DMS53 (cell line): ENCODE data around the gene IQCM.

Experiments
- DNase-seq: peaks from one replicate; lab custom pipeline; 2025; lab: John Stamatoyannopoulos, UW

Gene IQCM

DNA sequence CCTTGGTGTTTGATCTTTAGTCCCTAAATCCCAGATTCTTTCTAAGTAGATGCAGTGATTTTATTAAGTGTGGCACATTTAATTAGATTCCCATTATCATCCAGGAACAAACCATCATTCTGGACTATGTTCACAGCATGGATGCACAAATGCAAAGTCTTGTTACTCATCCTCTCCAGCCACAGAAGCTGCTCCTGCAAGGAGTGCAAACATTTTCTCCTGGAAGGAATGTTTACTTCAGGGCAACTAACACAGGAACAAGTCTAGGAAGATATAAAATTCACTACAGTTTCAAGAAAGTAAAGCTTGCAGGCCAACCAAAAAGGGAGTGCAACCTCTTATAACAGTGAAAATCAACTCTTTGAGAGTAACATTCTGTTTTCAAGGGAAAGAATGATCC, 106.0 kb downstream of the IQCM start:
- no peak for DNase-seq

DNA sequence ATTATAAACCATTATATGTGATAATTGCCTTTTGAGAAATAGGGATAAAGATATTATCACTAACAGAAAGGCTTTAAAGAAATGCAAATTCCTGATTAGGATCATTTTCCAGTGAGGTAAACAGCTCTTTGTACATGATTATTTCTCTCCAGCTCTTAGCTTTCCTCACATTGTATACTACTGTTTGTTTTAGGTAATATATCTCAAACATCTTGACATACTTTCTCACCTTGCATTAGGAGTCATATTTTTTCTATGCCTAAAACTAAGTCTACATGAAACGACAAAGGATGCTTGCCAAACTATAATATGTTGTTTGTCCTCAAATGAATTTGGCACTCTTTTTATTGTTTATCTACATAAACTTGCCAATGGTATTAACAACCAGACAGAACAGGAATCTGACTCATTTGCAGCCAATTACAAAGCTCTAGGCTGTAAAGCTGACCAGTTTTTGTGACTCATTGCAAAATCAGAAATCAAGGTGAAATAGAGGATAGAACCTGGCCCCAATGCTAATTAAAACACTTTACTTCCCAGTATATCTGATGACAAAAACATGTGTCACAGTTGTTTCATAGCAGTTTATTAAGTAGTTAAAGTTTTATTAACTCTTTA, 107.0 kb downstream of the IQCM start:
- peak; percentile 43 for DNase-seq

DNA sequence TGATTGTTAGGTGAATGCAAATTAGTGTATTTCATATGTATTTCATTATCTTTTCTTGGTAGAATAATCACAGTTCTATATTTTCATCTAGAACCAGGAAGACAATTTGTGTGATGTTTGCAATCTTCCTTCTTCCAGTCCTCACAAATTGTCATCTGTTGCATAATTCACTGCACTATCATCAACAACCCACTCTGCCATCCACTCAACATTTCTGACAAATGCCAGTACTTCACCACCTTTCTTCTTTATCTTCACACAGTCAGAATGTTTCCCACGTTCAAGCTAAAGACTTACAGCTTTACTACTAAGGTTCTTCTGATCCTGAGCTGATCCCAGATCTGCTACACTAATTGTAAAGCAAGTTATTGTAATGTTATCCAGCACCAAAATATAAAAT, 107.8 kb downstream of the IQCM start:
- no peak for DNase-seq

DNA sequence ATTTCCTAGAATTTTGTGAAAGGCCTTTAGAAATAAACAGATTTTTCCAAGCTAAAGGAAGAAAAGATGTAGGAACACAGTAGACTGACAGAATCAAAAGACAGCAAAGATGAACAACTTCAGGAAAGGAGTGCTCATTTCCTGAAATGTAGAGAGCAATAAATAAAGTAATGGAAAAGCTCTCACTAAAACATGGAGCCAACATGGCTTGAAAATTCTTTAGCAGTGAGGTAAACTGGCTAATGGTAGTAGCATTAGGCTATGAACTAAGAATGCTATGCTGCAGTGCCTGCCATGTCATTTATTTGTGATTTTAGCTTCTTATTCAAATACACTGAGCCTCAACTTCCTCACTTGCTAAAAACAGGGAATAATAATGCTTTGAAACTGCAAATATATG, 108.7 kb downstream of the IQCM start:
- no peak for DNase-seq

DNA sequence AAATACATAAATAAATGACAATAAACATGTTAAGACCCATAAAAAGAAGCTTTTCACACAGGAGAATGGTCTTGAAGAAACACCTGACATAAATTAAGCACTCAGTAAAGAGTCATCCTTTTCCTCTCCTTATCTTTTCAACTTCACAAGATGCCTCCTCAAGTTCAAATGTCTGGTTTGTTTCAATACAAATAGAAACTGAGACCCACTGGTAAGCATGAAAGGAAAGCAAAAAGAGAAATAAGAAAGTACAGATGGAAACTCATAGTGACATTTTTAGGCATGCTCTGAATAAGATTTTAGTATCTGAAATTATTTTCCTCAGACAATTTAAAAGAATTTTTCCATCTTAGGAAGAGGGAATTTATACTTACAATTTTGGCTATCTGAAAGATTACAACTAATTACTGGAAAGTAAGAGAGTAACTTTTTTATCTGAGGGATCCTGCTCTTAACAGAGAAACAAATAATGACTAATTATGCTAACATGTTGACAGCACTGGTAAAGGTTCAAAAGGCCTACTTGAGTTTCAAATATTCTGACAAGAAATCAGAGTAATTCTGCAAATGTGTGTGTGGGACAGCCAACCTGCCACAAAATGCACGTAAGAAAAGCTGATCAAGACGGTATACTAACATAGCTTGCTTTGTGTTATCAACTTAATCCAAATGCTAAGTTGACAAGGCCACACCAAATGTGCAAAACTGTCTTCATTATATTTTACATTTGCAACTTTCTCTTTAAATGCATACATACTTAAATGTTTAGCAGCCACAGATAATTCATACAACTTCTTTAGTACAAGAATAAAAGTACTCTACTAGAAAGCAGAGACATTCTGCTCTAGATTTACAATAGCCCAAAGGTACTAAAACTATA, 113.0 kb downstream of the IQCM start:
- peak; percentile 18 for DNase-seq

DNA sequence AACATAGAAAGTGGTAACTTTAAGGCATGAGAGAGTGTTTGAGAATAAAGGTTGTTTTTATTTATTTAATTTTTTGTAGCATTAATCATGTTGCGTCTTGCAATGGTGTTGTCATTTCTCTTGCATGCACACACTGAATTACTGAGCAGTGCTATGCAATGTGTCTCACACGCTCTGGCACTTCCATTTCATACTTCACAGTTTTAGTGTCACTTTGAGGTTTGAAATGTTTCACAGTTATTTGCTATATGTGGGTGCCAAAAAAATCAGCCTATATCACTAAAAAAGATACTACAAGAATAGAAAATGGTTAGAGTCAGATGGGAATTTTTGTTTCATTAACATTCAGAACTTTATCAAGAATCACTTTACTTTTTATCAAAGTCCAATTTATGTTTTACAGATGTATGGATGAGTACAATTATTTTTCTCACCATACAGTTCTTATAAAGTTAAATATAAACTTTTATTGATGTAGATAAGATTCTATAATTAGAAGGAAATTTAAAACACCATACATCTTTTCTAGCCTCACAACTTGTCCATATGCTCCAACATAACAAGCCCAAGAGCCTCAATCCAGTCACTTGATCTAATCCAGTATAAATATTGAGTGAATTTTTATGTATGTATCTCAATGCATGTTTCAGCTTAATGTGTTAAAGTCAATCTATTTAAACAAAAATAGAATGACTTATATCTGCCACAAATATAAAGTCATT, 114.0 kb downstream of the IQCM start:
- DNase-seq: no peak

DNA sequence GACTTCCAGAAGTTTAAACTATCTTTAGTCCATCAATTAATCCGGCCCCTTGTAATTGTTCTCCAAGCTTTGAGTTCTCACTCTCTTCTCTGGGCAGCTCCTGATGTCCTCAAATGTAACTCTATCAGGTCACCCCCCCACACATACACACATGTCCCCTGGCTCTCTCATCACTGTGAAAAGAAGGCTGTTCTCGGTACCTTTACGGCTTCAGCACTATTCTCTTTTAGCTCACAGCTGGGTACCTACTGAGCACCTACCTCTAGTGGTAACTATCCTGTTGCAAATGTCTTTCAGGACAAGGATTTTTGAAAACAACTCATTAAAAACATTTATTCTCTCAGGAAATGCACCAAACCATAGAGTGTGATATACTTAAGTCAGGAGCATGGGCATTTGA, 115.4 kb downstream of the IQCM start:
- no peak for DNase-seq

DNA sequence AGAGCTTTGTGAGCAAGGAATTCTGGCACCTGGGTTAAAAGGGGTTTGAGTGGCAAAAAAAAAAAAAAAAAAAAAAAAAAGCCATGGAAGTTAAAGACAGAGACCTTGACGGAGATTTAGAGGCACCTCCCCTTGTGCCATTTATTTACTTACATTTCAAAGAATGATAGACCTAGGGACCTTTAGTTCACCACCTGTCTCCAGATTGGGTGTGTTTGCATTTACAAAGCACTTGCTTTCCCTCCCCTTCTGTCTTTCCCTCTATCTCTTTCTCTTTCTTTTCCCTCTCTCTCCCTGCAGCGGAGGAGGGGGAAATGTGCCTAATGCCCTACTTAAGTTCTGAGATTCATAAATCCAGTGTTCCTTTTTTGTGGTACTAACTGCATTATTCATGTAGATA, 116.0 kb downstream of the IQCM start:
- no peak for DNase-seq

DNA sequence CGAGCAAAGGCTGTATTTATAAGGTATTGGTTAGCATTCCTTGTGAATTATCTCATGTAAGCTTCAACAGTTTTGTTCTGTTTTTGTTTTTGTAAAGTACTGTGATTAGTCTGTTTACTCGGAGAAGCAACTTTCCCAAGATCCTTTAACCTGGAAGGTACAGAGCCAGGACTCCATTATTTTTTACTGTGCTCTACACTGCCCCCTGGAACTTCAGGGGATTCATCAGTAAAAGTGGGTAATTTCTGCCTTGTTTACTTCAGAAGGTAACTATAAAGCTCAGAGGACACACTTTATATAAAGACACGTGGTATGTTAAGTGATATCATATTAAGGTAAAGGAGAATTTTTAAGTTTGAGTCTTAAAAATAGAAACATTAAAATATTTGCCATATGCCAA, 124.9 kb downstream of the IQCM start:
- peak; percentile 3 for DNase-seq

DNA sequence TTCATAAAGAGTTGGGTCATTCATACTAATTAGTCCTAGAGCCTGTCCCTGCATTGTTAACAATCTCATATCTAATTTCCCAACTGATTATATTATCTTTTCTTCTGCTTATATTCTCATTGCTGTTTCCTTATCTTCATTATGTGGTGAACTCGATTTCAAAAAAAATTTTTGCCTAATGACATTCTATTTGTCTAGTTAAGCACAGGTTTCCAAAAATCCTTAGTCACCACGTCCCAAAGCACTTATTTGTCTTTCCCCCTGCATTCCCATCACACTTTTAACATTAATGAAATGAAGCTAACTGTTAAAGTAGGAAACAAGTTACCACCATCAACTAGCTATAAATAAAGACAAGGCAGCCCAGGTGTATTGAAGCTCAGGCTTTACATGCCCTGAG, 131.1 kb downstream of the IQCM start:
- DNase-seq: no peak

DNA sequence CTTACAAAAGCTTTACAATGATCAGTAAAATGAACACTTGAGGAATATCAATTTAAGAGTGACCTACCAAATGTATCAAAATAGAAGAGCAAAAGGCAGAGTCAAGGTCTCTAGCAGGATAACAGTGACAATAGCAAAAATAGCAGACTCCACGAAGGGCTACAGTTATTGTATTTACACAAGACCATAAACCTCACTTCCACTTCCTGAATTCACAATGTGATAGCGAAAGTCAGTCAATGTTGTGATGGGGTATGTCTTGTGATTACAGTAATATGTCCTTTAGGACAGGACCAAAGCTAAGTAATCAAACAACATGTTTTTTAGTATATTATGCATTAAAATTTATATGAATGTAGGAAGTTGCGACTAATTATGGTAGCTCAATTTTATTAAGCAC, 139.6 kb downstream of the IQCM start:
- no peak for DNase-seq

DNA sequence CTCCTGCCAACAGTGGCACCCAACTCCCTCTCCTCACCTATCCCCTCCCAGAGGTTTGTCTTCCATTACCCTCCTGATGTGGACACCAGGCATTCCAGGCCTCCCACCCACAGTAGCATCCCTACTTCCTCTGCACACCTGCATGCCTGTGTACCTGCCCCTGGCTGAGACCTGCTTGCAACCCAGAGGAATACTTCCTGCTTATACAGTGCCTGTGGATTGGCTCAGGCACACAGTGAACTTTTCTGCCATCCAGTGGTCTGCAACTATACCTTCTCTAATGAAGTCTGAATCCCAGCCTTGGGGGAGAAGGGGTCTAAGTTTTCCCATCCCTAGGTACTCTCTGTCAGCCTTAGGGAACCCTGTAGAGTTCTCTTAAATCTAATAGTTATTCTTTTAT, 169.9 kb downstream of the IQCM start:
- peak; percentile 9 for DNase-seq

DNA sequence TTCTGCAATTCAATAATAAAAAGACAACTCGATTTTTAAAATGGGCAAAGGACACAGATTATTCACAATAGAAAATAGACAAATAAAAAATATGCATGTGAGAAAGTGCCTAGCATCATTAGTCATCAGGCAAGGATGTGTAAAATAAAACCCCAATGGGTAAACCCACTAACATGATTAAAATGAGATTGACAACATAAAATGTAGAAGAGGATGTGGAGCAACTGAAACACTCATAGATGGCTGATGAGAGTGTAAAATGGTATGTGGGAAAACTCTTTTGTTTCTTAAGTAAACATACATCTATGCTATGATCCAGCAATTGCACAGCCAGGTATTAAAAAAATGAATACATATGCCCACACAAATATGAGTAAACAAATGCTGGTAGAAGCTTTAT, 177.6 kb downstream of the IQCM start:
- no peak for DNase-seq

DNA sequence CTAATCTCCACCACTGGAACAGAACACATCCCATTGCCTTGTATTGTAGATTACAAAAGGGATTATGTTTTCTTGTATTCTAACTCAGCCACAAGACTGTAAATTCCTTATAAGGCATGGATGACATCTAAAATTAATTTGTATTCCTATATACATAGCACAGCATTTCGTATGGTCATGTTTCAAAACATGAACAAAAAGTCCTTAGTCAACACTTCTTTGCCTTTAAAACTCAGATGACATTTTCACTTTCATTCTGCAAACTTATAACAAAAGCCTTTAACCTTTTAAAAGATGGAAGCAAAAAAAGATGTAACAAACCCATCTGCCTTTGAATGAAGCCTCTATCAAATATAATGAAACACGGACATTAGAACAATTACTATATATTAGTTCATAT, 181.3 kb downstream of the IQCM start:
- no peak for DNase-seq

DNA sequence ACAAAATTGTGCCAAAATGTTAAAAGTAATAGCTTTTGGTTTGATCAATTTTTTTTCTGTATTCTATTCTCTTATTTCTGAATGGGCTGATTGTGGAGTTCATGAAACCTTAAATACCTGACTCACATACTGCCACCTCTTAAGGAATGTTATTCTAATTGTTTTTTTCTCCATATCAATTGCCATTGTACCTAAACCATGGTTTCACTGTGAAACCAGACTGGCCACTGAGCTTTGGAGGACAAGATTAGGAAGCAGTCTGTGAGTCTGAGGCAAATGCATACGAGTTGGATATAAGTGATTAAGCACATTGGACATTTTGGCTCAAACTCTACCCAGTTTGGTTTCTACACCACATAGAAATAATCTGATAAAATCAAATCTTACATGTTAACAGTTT, 184.0 kb downstream of the IQCM start:
- no peak for DNase-seq

DNA sequence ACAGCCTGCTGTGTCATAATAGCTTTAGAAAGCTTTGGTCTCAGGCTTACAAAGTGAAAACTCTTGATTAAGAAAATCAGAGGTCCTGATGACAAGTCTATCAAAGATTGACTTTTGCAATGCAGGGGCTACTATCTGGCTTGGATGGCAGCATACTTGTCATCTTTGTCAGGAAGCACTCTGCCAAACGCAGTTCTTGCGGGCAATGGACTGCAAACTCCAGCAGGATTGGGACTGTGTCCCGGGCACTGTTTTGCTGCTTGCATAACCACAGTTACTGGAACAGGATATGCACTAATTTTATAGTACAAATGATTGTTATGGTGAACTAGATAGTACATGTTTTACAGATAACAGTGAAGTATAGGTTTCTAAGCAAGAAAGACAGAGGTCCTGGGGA, 185.6 kb downstream of the IQCM start:
- no peak for DNase-seq

DNA sequence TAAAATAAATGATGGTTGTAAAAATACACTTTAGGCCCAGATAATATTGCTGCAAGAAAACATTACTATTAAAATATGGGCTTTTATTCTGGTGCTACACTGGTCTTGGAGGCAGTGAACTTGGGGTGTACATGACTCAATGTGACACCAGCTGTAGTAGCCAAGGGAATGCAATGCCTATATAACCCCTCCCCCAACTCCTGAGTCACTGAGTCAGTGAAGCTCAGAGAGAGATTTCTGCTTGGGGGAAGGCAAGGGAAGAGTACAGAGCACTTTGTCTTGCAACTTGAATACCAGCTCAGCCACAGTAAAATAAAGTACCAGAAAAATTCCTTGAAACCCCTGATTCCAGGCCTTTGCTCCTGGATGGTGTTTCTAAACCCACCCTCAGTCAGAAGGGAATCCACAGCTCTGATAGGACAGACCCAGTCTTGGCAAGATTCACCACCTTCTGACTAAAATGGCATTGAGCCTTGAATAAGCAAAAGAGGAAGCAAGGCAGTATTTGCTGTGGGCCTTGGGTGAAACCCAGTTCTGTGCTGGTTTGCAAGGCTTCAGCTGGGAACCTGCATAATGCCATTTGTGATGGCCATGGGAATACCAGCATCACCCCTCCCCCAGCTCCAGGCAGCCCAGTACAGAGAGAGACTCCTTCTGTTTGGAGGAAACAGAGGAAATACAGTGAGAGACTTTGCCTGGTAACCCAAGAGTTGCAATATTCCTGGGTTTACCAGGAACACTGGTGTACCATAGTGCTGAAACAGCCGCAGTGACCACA, 209.9 kb downstream of the IQCM start:
- peak; percentile 5 for DNase-seq

DNA sequence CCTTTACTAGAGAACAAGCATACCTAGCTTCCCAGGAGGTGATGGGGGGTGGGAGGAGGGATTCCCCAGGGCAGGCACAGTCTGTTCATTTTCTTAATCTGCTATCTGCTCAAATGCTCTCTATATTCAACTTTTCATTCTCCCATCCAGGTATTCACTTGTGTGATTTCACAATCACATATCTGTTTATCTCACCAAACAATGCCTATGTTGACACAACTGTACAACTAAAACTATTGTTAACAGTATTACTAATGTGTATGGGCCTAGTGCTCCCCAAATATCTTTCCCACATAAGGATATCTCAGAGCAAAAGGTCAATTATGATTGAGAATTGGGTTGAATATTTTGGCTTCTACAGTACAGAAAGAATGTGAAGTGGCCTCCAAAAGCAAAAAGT, 210.8 kb downstream of the IQCM start:
- DNase-seq: peak; percentile 3

DNA sequence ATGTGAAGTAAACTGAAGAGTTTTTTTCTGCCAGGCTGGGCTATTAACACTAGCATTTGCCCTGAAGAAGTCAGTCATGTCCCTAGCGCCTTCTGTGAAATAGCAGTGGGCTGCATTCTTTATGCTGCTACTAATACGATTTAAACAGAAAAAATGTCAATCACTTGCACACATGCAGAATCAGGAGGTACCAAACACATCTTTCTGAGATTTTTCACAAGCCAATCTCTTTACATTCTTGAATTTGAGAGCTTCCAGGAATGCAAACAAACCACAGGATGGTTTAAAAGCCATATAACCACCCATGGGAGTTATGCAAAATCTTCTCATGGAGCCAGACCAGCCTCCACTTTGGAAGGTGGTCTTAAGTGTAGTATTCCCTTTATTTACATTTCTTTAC, 220.1 kb downstream of the IQCM start:
- DNase-seq: no peak

DNA sequence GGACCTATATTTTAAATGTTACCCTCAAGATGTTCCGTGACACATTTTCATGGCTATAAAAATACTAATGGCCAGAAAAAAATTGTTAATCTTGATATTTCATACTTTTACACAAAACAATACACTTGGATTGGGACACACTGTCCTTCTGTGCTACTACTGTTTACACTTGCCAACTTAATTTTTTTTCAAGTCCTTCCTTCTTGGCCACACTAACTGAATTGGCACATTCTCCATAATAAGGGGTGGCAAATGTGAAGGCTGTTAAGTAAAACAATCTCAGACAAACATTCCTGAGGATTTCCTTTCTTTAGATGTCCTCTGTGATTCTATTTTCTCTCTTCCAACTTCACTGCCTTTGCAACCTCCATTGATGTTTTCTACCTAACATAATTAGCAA, 225.8 kb downstream of the IQCM start:
- DNase-seq: no peak

DNA sequence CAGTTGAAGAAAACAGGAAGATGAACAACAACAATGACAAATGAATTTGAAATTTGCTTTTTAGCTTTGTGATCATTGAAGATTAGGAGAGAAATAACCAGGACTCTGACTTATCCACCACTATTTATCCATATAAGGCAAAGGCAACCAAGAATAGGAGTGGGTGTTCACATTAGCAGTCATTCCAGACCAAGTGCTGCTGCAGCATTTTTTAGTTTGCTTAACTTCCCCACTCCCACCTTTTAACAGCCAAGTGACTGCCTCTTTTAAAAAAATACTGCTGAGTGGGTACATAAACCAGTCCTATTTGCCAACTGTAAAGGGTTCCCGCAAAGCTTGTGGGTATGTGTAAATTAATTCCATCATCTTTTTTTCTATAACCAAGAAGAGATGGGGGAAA, 230.9 kb downstream of the IQCM start:
- no peak for DNase-seq

DNA sequence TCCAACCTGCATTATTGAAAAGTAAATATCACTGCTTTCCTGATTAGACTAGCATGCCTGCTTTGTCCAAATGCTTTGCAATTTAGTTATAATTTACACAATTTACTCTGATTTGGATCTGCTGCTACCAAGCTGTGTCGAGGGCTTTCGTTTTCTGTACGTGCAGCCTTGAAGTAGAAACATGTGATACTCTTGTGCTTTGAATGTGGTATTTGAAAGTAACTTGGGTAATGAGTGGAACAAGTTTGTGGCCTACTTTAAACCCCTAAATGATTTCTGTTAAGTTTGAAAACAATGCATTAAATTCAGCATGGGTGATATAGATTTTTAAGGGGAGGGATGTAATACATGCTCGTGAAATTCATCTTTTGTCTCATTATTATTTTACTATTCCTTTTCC, 240.7 kb downstream of the IQCM start:
- DNase-seq: no peak
